ENCODE results near the gene CGB5.
"Not testable (repeated sequence)": the region's sequence is repeated elsewhere in the genome, so short reads cannot be mapped to it uniquely, and the experiment has no call there.

CGB5 gene

DNA sequence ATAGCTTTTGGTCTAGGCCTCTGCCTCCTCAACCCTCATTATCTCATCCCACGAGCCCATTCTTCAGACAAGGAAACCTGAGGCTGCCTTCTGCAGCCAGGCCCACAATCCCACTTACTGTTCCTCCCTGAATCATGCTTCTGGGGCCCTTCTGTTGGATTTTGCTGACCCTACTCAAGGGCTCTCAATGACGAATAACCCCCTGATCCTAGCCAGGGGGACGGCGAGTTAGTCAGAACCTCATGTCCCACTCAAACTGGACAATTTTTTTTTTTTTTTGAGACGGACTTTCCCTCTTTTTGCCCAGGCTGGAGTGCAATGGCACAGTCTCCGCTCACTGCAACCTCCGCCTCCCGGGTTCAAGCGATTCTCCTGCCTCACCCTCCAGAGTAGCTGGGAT, 21.5 kb upstream of the CGB5 start:
- DNase-seq = no peak

DNA sequence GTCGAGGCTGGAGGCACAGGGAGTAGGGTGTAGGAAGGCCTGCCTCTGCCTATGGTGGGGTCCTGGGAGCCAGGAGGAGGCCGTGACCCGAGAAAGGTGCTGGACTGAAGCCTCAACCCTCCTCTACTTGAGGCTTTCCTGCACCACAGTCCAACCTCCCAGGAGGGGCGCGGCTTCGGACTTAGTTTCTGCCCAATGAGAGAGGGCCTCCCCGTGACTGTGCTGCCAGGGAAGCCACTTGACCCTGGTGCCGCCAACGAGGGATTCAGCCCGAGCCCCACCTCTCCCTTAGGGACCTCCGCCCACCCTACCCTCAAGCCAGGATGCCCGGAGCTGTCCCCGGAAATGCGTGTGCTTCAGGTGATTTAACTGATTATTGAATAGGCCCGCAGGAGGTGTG, 19.4 kb upstream of the CGB5 start, which contains the start of gene CGB3:
Gene CGB3, minus strand, starts transcription at position 101 of the 400 bp plus-strand sequence. CDS start 362 bp downstream, outside the sequence.
- DNase-seq = not testable (repeated sequence)

DNA sequence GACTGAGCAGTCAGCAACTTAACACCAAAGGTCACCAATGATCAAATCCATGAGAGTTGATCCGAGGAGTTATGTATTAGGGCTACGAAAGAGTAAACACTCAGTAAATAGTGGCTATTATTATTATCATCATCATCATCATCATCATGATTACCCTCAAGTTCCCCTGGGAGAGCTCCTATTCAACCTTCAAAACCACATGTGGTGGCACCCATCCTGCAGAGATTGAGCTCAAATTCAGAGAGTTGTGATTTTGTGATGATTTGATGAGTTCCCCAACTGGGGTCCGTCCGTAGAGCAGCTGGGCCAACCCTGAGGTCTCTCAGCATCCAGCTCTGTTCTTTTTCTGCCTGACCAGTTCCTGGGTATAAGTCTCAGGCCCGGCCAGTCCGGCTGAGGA, 18.6 kb upstream of the CGB5 start:
- DNase-seq = not testable (repeated sequence)

DNA sequence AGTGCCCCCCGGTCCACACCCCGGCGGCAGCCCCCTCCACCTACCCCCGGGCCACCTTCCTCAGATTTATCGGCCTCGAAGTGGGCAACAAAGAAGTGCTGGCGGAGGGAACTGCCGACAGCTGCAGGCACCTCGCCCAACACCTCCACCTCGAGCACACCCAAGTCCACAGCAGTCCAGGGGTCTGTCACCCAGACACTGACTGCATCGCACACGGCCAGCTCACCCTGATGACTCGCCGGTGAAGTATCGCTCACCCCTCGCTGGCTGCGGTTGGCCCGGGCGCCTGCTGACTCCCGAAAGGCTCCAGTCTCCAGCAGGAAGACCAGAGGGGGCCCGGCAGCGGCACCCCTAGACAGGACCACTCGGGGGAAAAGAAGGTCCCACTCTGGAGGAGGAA, 18.0 kb upstream of the CGB5 start:
- not testable (repeated sequence) for DNase-seq

DNA sequence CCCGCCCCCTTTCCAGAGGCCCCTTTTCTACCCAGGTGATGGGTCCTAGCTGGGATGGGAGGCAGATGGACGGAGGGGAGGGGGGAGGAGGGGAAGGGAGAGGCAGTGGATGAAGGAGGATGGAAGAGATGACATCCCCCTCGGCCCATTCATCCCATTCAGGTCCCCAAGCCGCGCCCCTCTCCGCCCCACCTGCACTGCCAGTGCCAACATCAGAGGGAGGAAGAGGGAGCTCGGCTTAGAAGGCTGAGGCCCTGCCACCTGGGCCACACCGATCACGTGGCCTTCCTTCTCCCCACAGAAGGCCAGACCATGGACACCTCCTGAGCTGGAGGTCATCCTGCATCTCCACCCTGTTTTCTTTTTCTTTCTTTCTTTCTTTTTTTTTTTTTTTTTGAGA, 15.0 kb upstream of the CGB5 start:
- DNase-seq = not testable (repeated sequence)

DNA sequence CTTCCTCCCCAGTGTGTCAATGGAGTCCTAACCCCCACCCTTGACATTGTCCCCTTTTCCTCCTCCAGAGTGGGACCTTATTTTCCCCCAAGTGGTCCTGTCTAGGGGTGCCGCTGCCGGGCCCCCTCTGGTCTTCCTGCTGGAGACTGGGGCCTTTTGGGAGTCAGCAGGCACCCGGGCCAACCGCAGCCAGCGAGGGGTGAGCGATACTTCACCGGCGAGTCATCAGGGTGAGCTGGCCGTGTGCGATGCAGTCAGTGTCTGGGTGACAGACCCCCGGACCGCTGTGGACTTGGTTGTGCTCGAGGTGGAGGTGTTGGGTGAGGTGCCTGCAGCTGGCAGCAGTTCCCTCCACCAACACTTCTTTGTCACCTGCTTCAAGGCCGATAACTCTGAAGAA, 13.9 kb upstream of the CGB5 start:
- DNase-seq = not testable (repeated sequence)

DNA sequence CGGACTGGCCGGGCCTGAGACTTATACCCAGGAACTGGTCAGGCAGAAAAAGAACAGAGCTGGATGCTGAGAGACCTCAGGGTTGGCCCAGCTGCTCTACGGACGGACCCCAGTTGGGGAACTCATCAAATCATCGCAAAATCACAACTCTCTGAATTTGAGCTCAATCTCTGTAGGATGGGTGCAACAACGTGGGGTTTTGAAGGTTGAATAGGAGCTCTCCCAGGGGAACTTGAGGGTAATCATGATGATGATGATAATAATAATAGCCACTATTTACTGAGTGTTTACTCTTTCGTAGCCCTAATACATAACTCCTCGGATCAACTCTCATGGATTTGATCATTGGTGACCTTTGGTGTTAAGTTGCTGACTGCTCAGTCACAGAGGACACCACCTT, 13.3 kb upstream of the CGB5 start:
- DNase-seq = not testable (repeated sequence)

DNA sequence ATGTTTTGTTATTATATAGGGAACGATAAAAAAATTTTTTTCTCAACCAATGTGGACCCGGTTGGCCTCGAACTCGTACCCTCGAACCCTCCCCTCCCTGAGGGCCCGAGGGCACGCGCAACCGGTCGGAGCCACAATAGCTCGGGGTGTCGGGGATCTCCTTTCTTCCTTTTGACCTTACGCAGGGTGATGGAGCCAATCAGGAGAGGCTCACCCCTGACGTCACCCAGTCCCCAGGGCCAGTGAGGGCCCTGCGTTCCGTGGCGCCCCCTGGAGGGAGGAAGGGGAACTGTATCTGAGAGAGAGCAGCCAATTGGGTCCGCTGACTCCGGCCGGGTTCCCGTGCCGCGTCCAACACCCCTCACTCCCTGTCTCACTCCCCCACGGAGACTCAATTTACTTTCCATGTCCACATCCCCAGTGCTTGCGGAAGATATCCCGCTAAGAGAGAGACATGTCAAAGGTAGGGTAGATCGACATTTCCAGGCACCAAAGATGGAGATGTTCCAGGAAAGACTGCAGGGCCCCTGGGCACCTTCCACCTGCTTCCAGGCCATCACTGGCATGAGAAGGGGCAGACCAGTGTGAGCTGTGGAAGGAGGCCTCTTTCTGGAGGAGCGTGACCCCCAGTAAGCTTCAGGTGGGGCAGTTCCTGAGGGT, 11.9 kb upstream of the CGB5 start, which contains the start of gene CGB2:
Gene CGB2, plus strand, starts transcription at position 249 of the 660 bp plus-strand sequence. Its CDS starts 206 bp downstream, at position 455.
- not testable (repeated sequence) for DNase-seq

DNA sequence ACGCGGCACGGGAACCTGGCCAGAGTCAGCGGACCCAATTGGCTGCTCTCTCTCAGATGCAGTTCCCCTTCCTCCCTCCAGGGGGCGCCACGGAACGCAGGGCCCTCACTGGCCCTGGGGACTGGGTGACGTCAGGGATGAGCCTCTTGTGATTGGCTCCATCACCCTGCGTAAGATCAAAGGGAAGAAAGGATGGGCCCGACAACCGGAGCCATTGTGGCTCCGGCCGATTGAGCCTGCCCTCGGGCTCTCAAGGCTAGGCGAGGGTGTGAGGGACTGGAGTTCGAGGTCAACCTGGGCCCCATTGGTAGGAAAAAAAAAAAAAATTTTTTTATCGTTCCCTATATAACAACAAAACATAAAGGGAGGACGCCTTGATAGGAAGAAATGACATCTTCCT, 6.8 kb upstream of the CGB5 start, which contains the start of gene CGB1:
Gene CGB1, minus strand, starts transcription at position 81 of the 400 bp plus-strand sequence. CDS start 184 bp downstream, outside the sequence.
- not testable (repeated sequence) for DNase-seq

DNA sequence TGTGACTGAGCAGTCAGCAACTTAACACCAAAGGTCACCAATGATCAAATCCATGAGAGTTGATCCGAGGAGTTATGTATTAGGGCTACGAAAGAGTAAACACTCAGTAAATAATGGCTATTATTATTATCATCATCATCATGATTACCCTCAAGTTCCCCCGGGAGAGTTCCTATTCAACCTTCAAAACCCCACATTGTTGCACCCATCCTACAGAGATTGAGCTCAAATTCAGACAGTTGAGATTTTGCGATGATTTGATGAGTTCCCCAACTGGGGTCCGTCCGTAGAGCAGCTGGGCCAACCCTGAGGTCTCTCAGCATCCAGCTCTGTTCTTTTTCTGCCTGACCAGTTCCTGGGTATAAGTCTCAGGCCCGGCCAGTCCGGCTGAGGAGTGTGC, 5.5 kb upstream of the CGB5 start:
- not testable (repeated sequence) for DNase-seq

DNA sequence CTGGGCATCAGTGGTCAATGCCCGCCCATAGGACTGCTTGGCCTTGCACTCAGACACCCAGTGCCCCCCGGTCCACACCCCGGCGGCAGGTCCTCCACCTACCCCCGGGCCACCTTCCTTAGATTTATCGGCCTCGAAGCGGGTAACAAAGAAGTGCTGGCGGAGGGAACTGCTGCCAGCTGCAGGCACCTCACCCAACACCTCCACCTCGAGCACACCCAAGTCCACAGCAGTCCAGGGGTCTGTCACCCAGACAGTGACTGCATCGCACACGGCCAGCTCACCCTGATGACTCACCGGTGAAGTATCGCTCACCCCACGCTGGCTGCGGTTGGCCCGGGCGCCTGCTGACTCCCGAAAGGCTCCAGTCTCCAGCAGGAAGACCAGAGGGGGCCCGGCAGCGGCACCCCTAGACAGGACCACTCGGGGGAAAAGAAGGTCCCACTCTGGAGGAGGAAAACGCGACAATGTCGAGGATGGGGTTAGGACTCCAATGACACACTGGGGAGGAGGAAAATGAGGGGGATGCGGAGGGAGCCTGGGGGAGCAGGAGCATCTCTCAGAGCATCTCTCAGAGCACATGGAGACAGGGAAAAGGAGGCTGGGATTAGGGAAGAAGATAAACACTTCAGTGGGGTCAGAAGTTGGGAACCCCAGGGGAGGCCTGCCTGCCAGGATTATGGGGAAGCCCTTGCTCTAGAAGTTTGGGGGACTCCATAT, 4.9 kb upstream of the CGB5 start:
- DNase-seq = not testable (repeated sequence)

DNA sequence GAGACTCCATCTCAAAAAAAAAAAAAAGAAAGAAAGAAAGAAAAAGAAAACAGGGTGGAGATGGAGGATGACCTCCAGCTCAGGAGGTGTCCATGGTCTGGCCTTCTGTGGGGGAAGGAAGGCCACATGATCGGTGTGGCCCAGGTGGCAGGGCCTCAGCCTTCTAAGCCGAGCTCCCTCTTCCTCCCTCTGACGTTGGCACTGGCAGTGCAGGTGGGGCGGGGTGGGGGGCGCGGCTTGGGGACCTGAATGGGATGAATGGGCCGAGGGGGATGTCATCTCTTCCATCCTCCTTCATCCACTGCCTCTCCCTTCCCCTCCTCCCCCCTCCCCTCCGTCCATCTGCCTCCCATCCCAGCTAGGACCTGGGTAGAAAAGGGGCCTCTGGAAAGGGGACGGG, 3.9 kb upstream of the CGB5 start:
- DNase-seq = not testable (repeated sequence)

DNA sequence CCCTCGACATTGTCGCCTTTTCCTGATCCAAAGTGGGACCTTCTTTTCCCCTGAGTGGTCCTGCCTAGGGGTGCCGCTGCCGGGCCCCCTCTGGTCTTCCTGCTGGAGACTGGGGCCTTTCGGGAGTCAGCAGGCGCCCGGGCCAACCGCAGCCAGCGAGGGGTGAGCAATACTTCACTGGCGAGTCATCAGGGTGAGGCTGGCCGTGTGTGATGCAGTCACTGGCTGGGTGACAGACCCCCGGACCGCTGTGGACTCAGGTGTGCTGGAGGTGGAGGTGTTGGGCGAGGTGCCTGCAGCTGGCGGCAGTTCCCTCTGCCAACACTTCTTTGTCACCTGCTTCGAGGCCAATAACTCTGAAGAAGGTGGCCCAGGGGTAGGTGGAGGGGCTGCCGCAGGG, 1.5 kb upstream of the CGB5 start:
- DNase-seq = no peak

DNA sequence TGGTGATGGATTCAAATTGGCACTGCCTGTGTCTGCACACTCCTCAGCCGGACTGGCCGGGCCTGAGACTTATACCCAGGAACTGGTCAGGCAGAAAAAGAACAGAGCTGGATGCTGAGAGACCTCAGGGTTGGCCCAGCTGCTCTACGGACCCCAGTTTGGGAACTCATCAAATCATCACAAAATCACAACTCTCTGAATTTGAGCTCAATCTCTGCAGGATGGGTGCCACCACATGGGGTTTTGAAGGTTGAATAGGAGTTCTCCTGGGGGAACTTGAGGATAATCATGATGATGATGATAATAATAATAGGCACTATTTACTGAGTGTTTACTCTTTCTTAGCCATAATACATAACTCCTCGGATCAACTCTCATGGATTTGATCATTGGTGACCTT, 982 bp upstream of the CGB5 start:
- not testable (repeated sequence) for DNase-seq

DNA sequence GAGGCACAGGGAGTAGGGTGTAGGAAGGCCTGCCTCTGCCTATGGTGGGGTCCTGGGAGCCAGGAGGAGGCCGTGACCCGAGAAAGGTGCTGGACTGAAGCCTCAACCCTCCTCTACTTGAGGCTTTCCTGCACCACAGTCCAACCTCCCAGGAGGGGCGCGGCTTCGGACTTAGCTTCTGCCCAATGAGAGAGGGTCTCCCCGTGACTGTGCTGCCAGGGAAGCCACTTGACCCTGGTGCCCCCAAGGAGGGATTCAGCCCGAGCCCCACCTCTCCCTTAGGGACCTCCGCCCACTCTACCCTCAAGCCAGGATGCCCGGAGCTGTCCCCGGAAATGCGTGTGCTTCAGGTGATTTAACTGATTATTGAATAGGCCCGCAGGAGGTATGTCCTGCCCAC, 5.4 kb downstream of the CGB5 start, which contains the start of gene CGB8:
Gene CGB8, minus strand, starts transcription at position 101 of the 400 bp plus-strand sequence. CDS start 372 bp downstream, outside the sequence.
- not testable (repeated sequence) for DNase-seq

DNA sequence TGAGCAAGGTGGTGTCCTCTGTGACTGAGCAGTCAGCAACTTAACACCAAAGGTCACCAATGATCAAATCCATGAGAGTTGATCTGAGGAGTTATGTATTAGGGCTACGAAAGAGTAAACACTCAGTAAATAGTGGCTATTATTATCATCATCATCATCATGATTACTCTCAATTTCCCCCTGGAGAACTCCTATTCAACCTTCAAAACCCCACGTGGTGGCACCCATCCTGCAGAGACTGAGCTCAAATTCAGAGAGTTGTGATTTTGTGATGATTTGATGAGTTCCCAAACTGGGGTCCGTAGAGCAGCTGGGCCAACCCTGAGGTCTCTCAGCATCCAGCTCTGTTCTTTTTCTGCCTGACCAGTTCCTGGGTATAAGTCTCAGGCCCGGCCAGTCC, 6.2 kb downstream of the CGB5 start:
- not testable (repeated sequence) for DNase-seq

DNA sequence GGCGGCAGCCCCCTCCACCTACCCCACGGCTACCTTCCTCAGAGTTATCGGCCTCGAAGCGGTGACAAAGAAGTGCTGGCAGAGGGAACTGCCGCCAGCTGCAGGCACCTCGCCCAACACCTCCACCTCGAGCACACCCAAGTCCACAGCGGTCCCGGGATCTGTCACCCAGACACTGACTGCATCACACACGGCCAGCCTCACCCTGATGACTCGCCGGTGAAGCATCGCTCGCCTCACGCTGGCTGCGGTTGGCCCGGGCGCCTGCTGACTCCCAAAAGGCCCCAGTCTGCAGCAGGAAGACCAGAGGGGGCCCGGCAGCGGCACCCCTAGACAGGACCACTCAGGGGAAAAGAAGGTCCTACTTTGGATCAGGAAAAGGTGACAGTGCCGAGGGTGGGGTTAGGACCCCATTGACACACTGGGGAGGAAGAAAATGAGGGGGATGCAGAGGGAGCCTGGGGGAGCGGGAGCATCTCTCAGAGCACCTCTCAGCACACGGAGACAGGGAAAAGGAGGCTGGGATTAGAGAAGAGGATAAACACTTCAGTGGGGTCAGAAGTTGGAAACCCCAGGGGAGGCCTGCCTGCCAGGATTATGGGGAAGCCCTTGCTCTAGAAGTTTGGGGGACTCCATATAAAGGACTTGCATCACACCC, 6.9 kb downstream of the CGB5 start:
- DNase-seq = not testable (repeated sequence)

DNA sequence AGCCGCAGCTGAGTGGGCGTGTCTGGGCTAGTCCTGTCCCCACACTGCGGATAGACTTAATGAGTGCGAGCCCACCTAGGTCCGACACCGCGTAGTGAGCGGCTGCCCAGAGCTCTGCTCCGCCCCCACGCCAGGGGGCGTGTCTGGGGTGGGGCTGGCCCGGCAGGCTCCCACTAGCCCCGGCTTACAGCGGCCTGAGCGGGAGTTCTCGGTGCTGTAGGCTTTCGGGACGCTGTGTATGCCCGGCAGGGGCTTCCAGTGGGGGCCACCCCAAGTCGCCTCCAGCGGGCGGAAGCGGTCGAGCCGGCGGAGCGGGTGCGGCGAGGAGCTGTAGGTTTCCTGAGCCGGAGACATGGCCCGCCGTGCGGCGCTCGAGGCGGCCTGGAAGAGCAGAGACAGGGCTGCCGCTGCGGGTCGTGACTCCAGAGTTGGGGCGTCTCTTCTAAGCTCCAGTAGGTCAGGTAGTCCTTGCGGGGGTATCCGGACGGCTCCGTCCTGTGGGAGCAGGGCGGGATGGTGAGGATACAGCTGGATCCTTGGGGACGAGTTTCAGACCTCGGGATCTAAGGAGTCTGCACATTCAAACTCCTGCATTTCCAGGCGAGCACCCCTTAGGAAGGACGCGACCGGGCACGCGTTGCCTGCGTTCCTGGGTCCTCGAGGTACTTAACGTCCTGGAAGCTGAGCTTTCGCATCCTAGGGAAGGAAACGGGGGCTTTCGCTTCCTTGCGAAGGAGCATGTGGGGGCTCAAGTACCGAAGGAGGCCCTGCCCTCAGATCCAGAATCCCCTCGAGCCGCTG, 12.7 kb downstream of the CGB5 start:
- peak; percentile 60 for DNase-seq

DNA sequence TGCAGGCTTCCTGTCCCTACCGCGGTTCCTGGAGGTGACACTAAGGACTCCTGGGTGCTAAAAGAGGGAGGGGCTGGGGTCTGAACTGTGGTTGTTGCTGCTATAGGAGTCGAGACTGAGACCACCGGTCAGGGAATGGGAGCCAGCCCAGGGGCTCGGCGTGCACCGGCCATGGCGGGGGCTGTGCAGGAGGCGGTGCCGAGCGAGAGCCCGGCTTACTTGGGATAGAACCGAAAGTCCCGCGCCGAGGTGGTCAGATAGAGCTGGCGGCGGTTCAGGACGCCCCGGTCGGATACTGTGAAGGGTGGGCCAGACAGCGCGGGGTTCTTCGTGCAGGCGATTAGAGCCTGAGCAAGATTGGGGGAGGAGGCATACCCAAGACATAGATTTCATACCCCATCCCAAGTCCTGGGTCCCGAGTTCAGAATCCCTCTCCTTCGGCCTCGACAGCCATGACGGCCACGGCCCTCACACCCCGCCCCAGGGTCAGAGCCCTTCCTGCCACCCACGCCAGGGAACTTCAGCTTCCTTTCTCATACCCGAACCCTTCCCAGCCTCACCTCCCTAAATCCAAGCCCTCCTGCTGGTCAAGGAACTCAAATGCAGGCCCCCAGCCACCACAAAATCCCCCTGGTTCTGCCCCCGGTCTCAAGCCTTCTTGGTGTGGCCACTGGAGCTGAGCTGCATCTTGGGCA, 13.4 kb downstream of the CGB5 start:
- not testable (repeated sequence) for DNase-seq

DNA sequence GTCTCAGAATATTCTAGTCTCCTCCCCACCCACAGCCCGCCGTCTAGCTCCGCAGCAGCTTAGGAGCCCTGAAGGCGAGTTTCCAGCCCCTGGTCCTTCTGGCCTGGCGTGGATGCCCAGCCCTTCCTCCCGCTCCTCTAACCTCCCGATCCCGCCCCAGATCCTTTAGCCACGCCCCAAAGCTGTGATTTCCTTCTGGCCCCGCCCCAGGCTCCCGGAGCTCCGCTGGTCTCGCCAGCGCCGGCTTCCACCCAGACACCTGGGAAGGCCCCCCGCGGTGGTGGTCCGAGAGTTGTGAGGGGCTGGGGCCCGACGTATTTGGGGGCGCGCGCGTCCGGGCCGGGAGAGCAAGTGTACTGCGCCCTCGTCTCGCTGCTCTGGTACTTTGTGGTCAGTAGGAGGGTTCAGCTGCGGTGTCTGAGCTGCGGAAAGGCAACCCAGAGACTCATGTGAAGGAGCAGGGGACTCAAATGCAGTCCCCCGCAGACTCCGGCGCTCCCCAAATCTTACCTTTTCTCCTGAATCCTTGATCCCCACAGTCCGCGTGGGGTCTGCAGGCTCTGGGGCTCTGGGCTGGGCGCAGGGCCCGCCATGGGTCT, 14.1 kb downstream of the CGB5 start, which contains the start of gene CGB7:
Gene CGB7, minus strand, starts transcription at position 114 of the 599 bp plus-strand sequence. CDS start 2,374 bp downstream, outside the sequence.
- peak; percentile 59 for DNase-seq

DNA sequence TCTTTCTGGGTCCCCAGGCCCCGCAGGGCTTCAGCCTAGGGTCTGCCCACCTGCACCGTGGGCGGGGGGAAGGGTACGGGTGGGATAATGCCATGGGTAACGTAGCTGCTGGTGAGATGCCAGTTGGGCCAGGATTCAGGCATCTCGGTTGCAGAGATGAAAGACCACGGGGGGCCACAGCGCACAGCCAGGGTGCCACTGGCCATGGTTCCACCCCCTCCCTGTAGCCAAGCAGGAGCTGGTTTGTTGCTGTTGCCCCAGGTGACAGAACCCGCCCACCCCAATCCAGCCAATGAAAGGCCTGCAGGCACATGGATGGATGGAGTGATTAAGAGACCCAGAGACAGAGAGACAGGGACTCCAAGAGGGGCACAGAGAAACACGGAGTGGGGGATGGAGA, 14.9 kb downstream of the CGB5 start:
- no peak for DNase-seq
